ENCODE results near the gene ZNF142. TPM values are rescaled to one million over a fixed set of nuclear protein-coding genes. Genes with fewer than 3 reads are reported as not detected.

Gene ZNF142
- total and polyA plus RNA-seq, 2 of the 4 experiments (the other 2 are of a cell fraction): 4.3 to 9.7 TPM

GRCh38 chr2:218626369-218626768 is 33.1 kb downstream of the ZNF142 start:
- H2BK120ac ChIP-seq (ENCODE audit: low read depth, low read length): no peak overlapping the region
- no peak overlapping the region for H2AK5ac ChIP-seq (ENCODE audit: low read depth, low read length)
- no peak overlapping the region for H3K14ac ChIP-seq (replicated peaks; ENCODE audit: low read depth, low read length)
- H3K27me3 ChIP-seq (ENCODE audit: control insufficient read depth, insufficient read depth, low read length): no peaks in the 10 kb centered on the region
- no peak overlapping the region for H2BK15ac ChIP-seq (ENCODE audit: low read depth, low read length)
- H4K20me1 ChIP-seq (ENCODE audit: insufficient read depth, low read length): no peaks in the 10 kb centered on the region
- no peak overlapping the region for H4K5ac ChIP-seq (ENCODE audit: low read depth, low read length)
- H3K27ac ChIP-seq (ENCODE audit: insufficient read depth, low read length): no peak overlapping the region
- peaks cover 3% of the 10 kb centered on the region; the same call in 1 of the 2 replicates for H3K9me1 ChIP-seq (ENCODE audit: insufficient read depth, low read length)
- H3K9ac ChIP-seq (ENCODE audit: low read depth, low read length): no peak overlapping the region
- no peak overlapping the region for H3K18ac ChIP-seq (ENCODE audit: low read depth, low read length)
- no peak overlapping the region for H2BK20ac ChIP-seq (ENCODE audit: low read depth, low read length)
- H3K36me3 ChIP-seq (ENCODE audit: control insufficient read depth, insufficient read depth, low read length): no peaks in the 10 kb centered on the region
- no peak for DNase-seq
- no peak for ATAC-seq (ENCODE audit: low read depth)
- no peak for TF ChIP-seq MXI1 (IDR thresholded peaks at IDR 0.05; ENCODE audit: borderline replicate concordance, low read depth, low read length)
- no peak for TF ChIP-seq CTCF (conservative IDR thresholded peaks at IDR 0.05; ENCODE audit: low read depth, low read length)
- TF ChIP-seq FOS (IDR thresholded peaks at IDR 0.05; ENCODE audit: low read depth, low read length): no peak
- no peak for TF ChIP-seq POLR2A (IDR thresholded peaks at IDR 0.05; ENCODE audit: low read depth, low read length)
- TF ChIP-seq NFE2L2 (IDR thresholded peaks at IDR 0.05; ENCODE audit: low read depth, low read length): no peak
- TF ChIP-seq MAFK (IDR thresholded peaks at IDR 0.05; ENCODE audit: low read depth, low read length): no peak
- no peak for TF ChIP-seq RCOR1 (IDR thresholded peaks at IDR 0.05; ENCODE audit: insufficient replicate concordance, low read length)
- no peak for TF ChIP-seq CHD1 (IDR thresholded peaks at IDR 0.05; ENCODE audit: low read depth, low read length)
- TF ChIP-seq SMC3 (IDR thresholded peaks at IDR 0.05; ENCODE audit: low read depth, low read length): no peak
- no peak for TF ChIP-seq BHLHE40 (IDR thresholded peaks at IDR 0.05; ENCODE audit: low read depth, low read length)
- no peak for TF ChIP-seq RFX5 (IDR thresholded peaks at IDR 0.05; ENCODE audit: low read depth, low read length)
- TF ChIP-seq USF2 (IDR thresholded peaks at IDR 0.05; ENCODE audit: low read depth, low read length): no peak
- no peak for TF ChIP-seq CEBPB (IDR thresholded peaks at IDR 0.05; ENCODE audit: low read depth, low read length)
- H4K91ac ChIP-seq (ENCODE audit: insufficient read depth, low read depth, low read length): no peak overlapping the region
- ChIA-PET POLR2A (ENCODE audit: unreplicated experiment) (no interaction called here), CTCF (no interaction called here)
- no peak overlapping the region for H3K4ac ChIP-seq (ENCODE audit: low read depth, low read length)
- no peaks in the 10 kb centered on the region for H3K79me1 ChIP-seq (ENCODE audit: low read depth in 1 of 2, low read length in 2 of 2)
- in situ Hi-C loops (cut with MboI; ENCODE audit: low sequenced_read_pairs) (no loop called here), intact Hi-C loops (cut with micrococcal nuclease) (no loop called here), dilution Hi-C loops (cut with HindIII; ENCODE audit: low sequenced_read_pairs, unreplicated experiment) (no loop called here)
- peak overlapping the region; percentile 50 for H2AK9ac ChIP-seq (replicated peaks; ENCODE audit: low read depth, low read length, poor library complexity)
- no peak overlapping the region for H3K4me2 ChIP-seq (ENCODE audit: low read depth, low read length)
- no peak overlapping the region for H2BK5ac ChIP-seq (ENCODE audit: low read depth, low read length, poor library complexity, severe bottlenecking)
- H3K56ac ChIP-seq (ENCODE audit: extremely low read depth, insufficient read depth, low read length): no peak overlapping the region
- no TSS peak for BruUV-seq (replicated peaks)
- H3K9me3 ChIP-seq (ENCODE audit: control insufficient read depth, insufficient read depth, low read length): no peaks in the 10 kb centered on the region
- H3K23ac ChIP-seq (ENCODE audit: low read depth, low read length): no peak overlapping the region
- no peak overlapping the region for H3K4me3 ChIP-seq (ENCODE audit: insufficient read depth, low read depth, low read length)
- WGBS, 2 experiments (ENCODE audit: extremely low coverage in 2 of 2, insufficient read length in 1 of 2): 90% methylated on average over 2 of the region's 4 CpGs; no CpG with 5 or more reads in 1 of the 2 experiments
- H2AFZ ChIP-seq (replicated peaks; ENCODE audit: low read length, poor library complexity): no peak overlapping the region
- no peak overlapping the region for H4K8ac ChIP-seq (ENCODE audit: low read depth in 2 of 2, low read length in 2 of 2)
- H3K4me1 ChIP-seq (ENCODE audit: control insufficient read depth, insufficient read depth, low read length): peaks cover 3% of the 10 kb centered on the region
